ENCODE results near the gene PTPRN2. TPM values are rescaled to one million over a fixed set of nuclear protein-coding genes. Genes with fewer than 3 reads are reported as not detected.

PTPRN2 gene
- total and polyA plus RNA-seq, 7 donors = 0.47 to 0.82 (median 0.51) TPM

GRCh38 chr7:157863906-157864810 is 723.5 kb downstream of the PTPRN2 start:
- no peaks in the 10 kb centered on the region for H3K27me3 ChIP-seq (ENCODE audit: insufficient read depth in 3 of 3, low read length in 2 of 3)
- no peaks in the 10 kb centered on the region for H3K9me3 ChIP-seq
- H3K27ac ChIP-seq = no peak overlapping the region
- no peak for TF ChIP-seq CTCF (IDR thresholded peaks at IDR 0.05)
- intact Hi-C loops (cut with DNase I) = no loop called here
- WGBS, 3 donors = 77 to 82% (median 79%) methylated on average over 31 of the region's 31 CpGs
- no peak for DNase-seq
- no peaks in the 10 kb centered on the region for H3K36me3 ChIP-seq (ENCODE audit: insufficient read depth in 1 of 2, low read depth in 1 of 2)
- no peak for ATAC-seq
- H3K4me1 ChIP-seq = no peaks in the 10 kb centered on the region
- no peak overlapping the region for H3K4me3 ChIP-seq

GRCh38 chr7:157863176-157863575 is 724.4 kb downstream of the PTPRN2 start:
- Histone ChIP-seq H3K27me3 (ENCODE audit: insufficient read depth in 3 of 3, low read length in 2 of 3) (no peaks in the 10 kb centered on the region), H3K36me3 (ENCODE audit: insufficient read depth in 1 of 2, low read depth in 1 of 2) (no peaks in the 10 kb centered on the region), H3K4me3 (no peak overlapping the region), H3K4me1 (no peaks in the 10 kb centered on the region), H3K9me3 (no peaks in the 10 kb centered on the region), H3K27ac (no peak overlapping the region)
- DNase-seq (no peak), ATAC-seq (no peak)
- TF ChIP-seq CTCF (IDR thresholded peaks at IDR 0.05) = no peak
- WGBS, 3 donors = 54 to 65% (median 54%) methylated on average over 8 to 12 of the region's 12 CpGs
- intact Hi-C loops (cut with DNase I) = no loop called here

- H3K27me3 ChIP-seq (ENCODE audit: insufficient read depth in 3 of 3, low read length in 2 of 3) = no peaks in the 10 kb centered on the region
- DNase-seq (no peak), ATAC-seq (no peak)
- H3K9me3 ChIP-seq = no peaks in the 10 kb centered on the region
- 81 to 82% (median 81%) methylated on average over 23 to 25 of the region's 25 CpGs for whole genome bisulfite sequencing, 3 donors
- H3K4me1 ChIP-seq = no peaks in the 10 kb centered on the region
- TF ChIP-seq CTCF (IDR thresholded peaks at IDR 0.05) = no peak
- no peaks in the 10 kb centered on the region for H3K36me3 ChIP-seq (ENCODE audit: insufficient read depth in 1 of 2, low read depth in 1 of 2)
- no peak overlapping the region for H3K4me3 ChIP-seq
- no peak overlapping the region for H3K27ac ChIP-seq
- intact Hi-C loops (cut with DNase I) = no loop called here
Measured at GRCh38 chr7:157862731-157863130, 724.9 kb downstream of the PTPRN2 start.

- H3K4me3 ChIP-seq = no peak overlapping the region
- intact Hi-C loops (cut with DNase I) = no loop called here
- DNase-seq (no peak), ATAC-seq (no peak)
- H3K4me1 ChIP-seq = no peaks in the 10 kb centered on the region
- no peaks in the 10 kb centered on the region for H3K27me3 ChIP-seq (ENCODE audit: insufficient read depth in 3 of 3, low read length in 2 of 3)
- no peaks in the 10 kb centered on the region for H3K9me3 ChIP-seq
- no peak overlapping the region for H3K27ac ChIP-seq
- no peaks in the 10 kb centered on the region for H3K36me3 ChIP-seq (ENCODE audit: insufficient read depth in 1 of 2, low read depth in 1 of 2)
- 86 to 89% (median 87%) methylated on average over 15 to 17 of the region's 17 CpGs for WGBS, 3 donors
- no peak for TF ChIP-seq CTCF (IDR thresholded peaks at IDR 0.05)
Measured at GRCh38 chr7:157861551-157861950, 726.1 kb downstream of the PTPRN2 start.

Data from psoas muscle (tissue), 8 donors.